ENCODE measurements around the gene SLITRK1. TPM values are rescaled to one million over a fixed set of nuclear protein-coding genes. Genes with fewer than 3 reads are reported as not detected.

SLITRK1 gene
- total RNA-seq = not detected

GRCh38 chr13:83881917-83882605, at the start of gene SLITRK1:
Gene SLITRK1, minus strand, starts transcription at chr13:83882474. Its CDS starts 967 bp downstream, at chr13:83881507.
- TF ChIP-seq POLR2AphosphoS5 (IDR thresholded peaks at IDR 0.05) = no peak
- TF ChIP-seq CTCF (IDR thresholded peaks at IDR 0.05) = no peak
- no peak for TF ChIP-seq POLR2A (IDR thresholded peaks at IDR 0.05)
- intact Hi-C loops (cut with DNase I; ENCODE audit: low total_unique reads) = no loop called here
- Histone ChIP-seq H3K27me3 (peaks cover 0 to 53% of the 10 kb centered on the region in 2 donors), H3K36me3 (no peaks in the 10 kb centered on the region), H3K9me3 (no peaks in the 10 kb centered on the region), H3K27ac (no peak within 1 kb of the TSS), H3K4me1 (no peaks in the 10 kb centered on the region), H3K4me3 (peak within 1 kb of the TSS in 1 of 3 donors; percentile 16)
- peak in 1 of 2 donors; percentile 62 for DNase-seq (ENCODE audit: low spot score in 2 of 2)

GRCh38 chr13:83929157-83929556, 46.9 kb upstream of the SLITRK1 start:
- no peak overlapping the region for H3K27ac ChIP-seq
- no peaks in the 10 kb centered on the region for H3K27me3 ChIP-seq
- DNase-seq (ENCODE audit: low spot score in 2 of 2) = no peak
- intact Hi-C loops (cut with DNase I; ENCODE audit: low total_unique reads) = no loop called here
- TF ChIP-seq POLR2A (IDR thresholded peaks at IDR 0.05) (no peak), CTCF (IDR thresholded peaks at IDR 0.05) (no peak), POLR2AphosphoS5 (IDR thresholded peaks at IDR 0.05) (no peak)
- no peaks in the 10 kb centered on the region for H3K36me3 ChIP-seq
- H3K4me1 ChIP-seq = no peaks in the 10 kb centered on the region
- no peaks in the 10 kb centered on the region for H3K9me3 ChIP-seq
- no peak overlapping the region for H3K4me3 ChIP-seq

- Histone ChIP-seq H3K27me3 (no peaks in the 10 kb centered on the region), H3K36me3 (no peaks in the 10 kb centered on the region), H3K27ac (no peak overlapping the region), H3K4me1 (no peaks in the 10 kb centered on the region), H3K4me3 (no peak overlapping the region), H3K9me3 (no peaks in the 10 kb centered on the region)
- TF ChIP-seq POLR2AphosphoS5 (IDR thresholded peaks at IDR 0.05) (no peak), POLR2A (IDR thresholded peaks at IDR 0.05) (no peak), CTCF (IDR thresholded peaks at IDR 0.05) (no peak)
- DNase-seq (ENCODE audit: low spot score in 2 of 2) = no peak
- intact Hi-C loops (cut with DNase I; ENCODE audit: low total_unique reads) = no loop called here
Observed at GRCh38 chr13:83919775-83920174, 37.5 kb upstream of the SLITRK1 start.

GRCh38 chr13:83914368-83914767, 32.1 kb upstream of the SLITRK1 start:
- intact Hi-C loops (cut with DNase I; ENCODE audit: low total_unique reads) = no loop called here
- no peaks in the 10 kb centered on the region for H3K36me3 ChIP-seq
- TF ChIP-seq POLR2AphosphoS5 (IDR thresholded peaks at IDR 0.05) (no peak), CTCF (IDR thresholded peaks at IDR 0.05) (no peak), POLR2A (IDR thresholded peaks at IDR 0.05) (no peak)
- H3K4me1 ChIP-seq = no peaks in the 10 kb centered on the region
- H3K27ac ChIP-seq = no peak overlapping the region
- H3K9me3 ChIP-seq = no peaks in the 10 kb centered on the region
- no peak for DNase-seq (ENCODE audit: low spot score in 2 of 2)
- H3K27me3 ChIP-seq = no peaks in the 10 kb centered on the region
- no peak overlapping the region for H3K4me3 ChIP-seq

- intact Hi-C loops (cut with DNase I; ENCODE audit: low total_unique reads) = no loop called here
- Histone ChIP-seq H3K4me1 (no peaks in the 10 kb centered on the region), H3K27ac (no peak overlapping the region), H3K4me3 (no peak overlapping the region), H3K27me3 (no peaks in the 10 kb centered on the region), H3K9me3 (no peaks in the 10 kb centered on the region), H3K36me3 (no peaks in the 10 kb centered on the region)
- TF ChIP-seq CTCF (IDR thresholded peaks at IDR 0.05) = no peak
- no peak for TF ChIP-seq POLR2A (IDR thresholded peaks at IDR 0.05)
- TF ChIP-seq POLR2AphosphoS5 (IDR thresholded peaks at IDR 0.05) = no peak
- no peak for DNase-seq (ENCODE audit: low spot score in 2 of 2)
Observed at GRCh38 chr13:83907196-83907989, 25.1 kb upstream of the SLITRK1 start.
